Duodenal mucosa (tissue), 2 donors: Measurements from ENCODE around the gene NUDT14.

Source experiments
- H3K27ac ChIP-seq: one replicate; pipeline ENCODE4 v1.7.0; 2013; ENCODE audit warnings: low read depth, low read length
- H3K27me3 ChIP-seq, 2 donors: one replicate each; pipeline ENCODE4 v1.7.0; 2013; ENCODE audit warnings: low read length in 2 of 2, control low read depth in 1 of 2; ENCODE audit not compliant: insufficient read depth in 2 of 2, control insufficient read depth in 1 of 2
- H3K36me3 ChIP-seq, 2 donors: one replicate each; pipeline ENCODE4 v1.7.0; 2013; ENCODE audit warnings: low read length in 2 of 2, control low read depth in 1 of 2; ENCODE audit not compliant: insufficient read depth in 2 of 2, control insufficient read depth in 1 of 2
- H3K4me1 ChIP-seq, 2 donors: one replicate each; pipeline ENCODE4 v1.7.0; 2013; ENCODE audit warnings: low read length in 2 of 2, control low read depth in 1 of 2; ENCODE audit not compliant: insufficient read depth in 2 of 2, control insufficient read depth in 1 of 2
- H3K4me3 ChIP-seq, 2 donors: one replicate each; pipeline ENCODE4 v1.7.0; 2013; ENCODE audit warnings: low read length in 2 of 2, low read depth in 1 of 2
- H3K9ac ChIP-seq, 2 donors: one replicate each; pipeline ENCODE4 v1.7.0; 2013; ENCODE audit warnings: low read length in 2 of 2, low read depth in 1 of 2
- H3K9me3 ChIP-seq, 2 donors: one replicate each; pipeline ENCODE4 v1.7.0; 2013; ENCODE audit warnings: low read length in 2 of 2, control low read depth in 1 of 2; ENCODE audit not compliant: control insufficient read depth in 1 of 2

Gene NUDT14

GRCh38 chr14:105168496-105168978, 12.6 kb downstream of the NUDT14 start, which contains the start of gene JAG2:
Gene JAG2, minus strand, starts transcription at chr14:105168776. Its CDS starts 356 bp downstream, at chr14:105168420.
- Histone ChIP-seq H3K27me3 (peaks cover 4 to 34% of the 10 kb centered on the region in 2 donors), H3K36me3 (no peaks in the 10 kb centered on the region), H3K4me1 (peaks cover 0 to 12% of the 10 kb centered on the region in 2 donors), H3K27ac (no peak within 1 kb of the TSS), H3K9me3 (no peaks in the 10 kb centered on the region), H3K9ac (no peak within 1 kb of the TSS), H3K4me3 (peak within 1 kb of the TSS in 1 of 2 donors; percentile 61)

DNA sequence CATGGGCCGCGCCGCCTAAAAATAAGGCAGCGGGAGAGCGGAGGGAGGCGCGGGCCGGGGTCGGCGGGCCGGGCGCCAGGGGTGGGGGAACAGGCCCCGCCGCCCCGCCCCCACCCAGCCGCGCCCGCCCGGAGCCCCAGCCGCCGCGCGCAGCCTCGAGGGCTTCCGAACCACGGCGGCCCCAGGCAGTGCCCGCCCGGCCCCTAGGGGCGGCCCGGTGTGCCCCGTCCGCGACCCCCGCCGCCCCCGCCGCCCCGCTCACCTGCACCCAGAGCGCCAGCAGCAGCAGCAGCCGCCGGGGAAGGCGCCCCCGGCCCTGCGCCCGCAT, 13.1 kb downstream of the NUDT14 start:
- Histone ChIP-seq H3K4me1 (peaks cover 0 to 12% of the 10 kb centered on the region in 2 donors), H3K9ac (no peak overlapping the region), H3K36me3 (no peaks in the 10 kb centered on the region), H3K9me3 (no peaks in the 10 kb centered on the region), H3K27ac (no peak overlapping the region), H3K4me3 (peak overlapping the region in 1 of 2 donors; percentile 61), H3K27me3 (peaks cover 4 to 34% of the 10 kb centered on the region in 2 donors)

- peaks cover 4 to 34% of the 10 kb centered on the region in 2 donors for H3K27me3 ChIP-seq
- no peak overlapping the region for H3K9ac ChIP-seq
- no peak overlapping the region for H3K27ac ChIP-seq
- H3K4me3 ChIP-seq = peak overlapping the region in 1 of 2 donors; percentile 61
- H3K9me3 ChIP-seq = no peaks in the 10 kb centered on the region
- no peaks in the 10 kb centered on the region for H3K36me3 ChIP-seq
- H3K4me1 ChIP-seq = peaks cover 0 to 12% of the 10 kb centered on the region in 2 donors
These were observed 13.6 kb downstream of the NUDT14 start for GRCh38 chr14:105167303-105168092.

GRCh38 chr14:105166571-105167302, 14.4 kb downstream of the NUDT14 start:
- Histone ChIP-seq H3K9ac (no peak overlapping the region), H3K27ac (no peak overlapping the region), H3K27me3 (peaks cover 4 to 34% of the 10 kb centered on the region in 2 donors), H3K36me3 (no peaks in the 10 kb centered on the region), H3K4me3 (no peak overlapping the region), H3K9me3 (no peaks in the 10 kb centered on the region), H3K4me1 (peaks cover 0 to 12% of the 10 kb centered on the region in 2 donors)

GRCh38 chr14:105165761-105166485, 15.2 kb downstream of the NUDT14 start:
- H3K4me3 ChIP-seq = no peak overlapping the region
- H3K4me1 ChIP-seq = peaks cover 0 to 12% of the 10 kb centered on the region in 2 donors
- no peaks in the 10 kb centered on the region for H3K9me3 ChIP-seq
- no peak overlapping the region for H3K9ac ChIP-seq
- peaks cover 4 to 29% of the 10 kb centered on the region in 2 donors for H3K27me3 ChIP-seq
- no peaks in the 10 kb centered on the region for H3K36me3 ChIP-seq
- no peak overlapping the region for H3K27ac ChIP-seq

GRCh38 chr14:105165134-105165704, 15.9 kb downstream of the NUDT14 start:
- H3K36me3 ChIP-seq = no peaks in the 10 kb centered on the region
- H3K27ac ChIP-seq = no peak overlapping the region
- H3K4me3 ChIP-seq = no peak overlapping the region
- no peaks in the 10 kb centered on the region for H3K9me3 ChIP-seq
- H3K27me3 ChIP-seq = peaks cover 4 to 22% of the 10 kb centered on the region in 2 donors
- no peak overlapping the region for H3K9ac ChIP-seq
- H3K4me1 ChIP-seq = peaks cover 0 to 6% of the 10 kb centered on the region in 2 donors

GRCh38 chr14:105163040-105163742, 17.9 kb downstream of the NUDT14 start:
- Histone ChIP-seq H3K27me3 (peaks cover 4 to 8% of the 10 kb centered on the region in 2 donors), H3K4me3 (no peak overlapping the region), H3K9ac (no peak overlapping the region), H3K27ac (no peak overlapping the region), H3K4me1 (peaks cover 0 to 3% of the 10 kb centered on the region in 2 donors), H3K9me3 (no peaks in the 10 kb centered on the region), H3K36me3 (no peaks in the 10 kb centered on the region)

DNA sequence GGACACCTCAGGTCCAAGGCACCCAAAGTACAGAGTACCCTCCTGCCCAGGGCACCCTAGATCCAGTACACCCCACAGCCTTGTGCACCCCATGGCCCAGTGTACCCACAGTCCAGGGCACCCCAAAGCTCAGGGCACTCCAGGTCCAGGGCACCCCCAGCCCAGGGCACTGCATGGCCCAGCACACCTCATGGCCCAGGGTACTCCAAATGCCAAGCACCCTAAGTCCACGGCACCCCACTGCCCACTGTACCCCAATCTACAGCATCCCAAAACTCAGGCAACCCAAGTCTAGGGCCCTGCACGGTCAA, 18.5 kb downstream of the NUDT14 start:
- Histone ChIP-seq H3K27ac (no peak overlapping the region), H3K9me3 (no peaks in the 10 kb centered on the region), H3K36me3 (no peaks in the 10 kb centered on the region), H3K4me1 (peaks cover 0 to 3% of the 10 kb centered on the region in 2 donors), H3K9ac (no peak overlapping the region), H3K27me3 (peaks cover 4 to 8% of the 10 kb centered on the region in 2 donors), H3K4me3 (no peak overlapping the region)

- Histone ChIP-seq H3K27ac (no peak overlapping the region), H3K27me3 (peaks cover 4 to 7% of the 10 kb centered on the region in 2 donors), H3K9ac (no peak overlapping the region), H3K4me1 (peaks cover 0 to 3% of the 10 kb centered on the region in 2 donors), H3K4me3 (no peak overlapping the region), H3K9me3 (no peaks in the 10 kb centered on the region), H3K36me3 (no peaks in the 10 kb centered on the region)
These were observed 19.0 kb downstream of the NUDT14 start for GRCh38 chr14:105161964-105162668.
